Measurements from ENCODE around the gene PPP3CB.

Gene PPP3CB

GRCh38 chr10:73478636-73479035 is 17.2 kb downstream of the PPP3CB start:
- no peak for DNase-seq

DNA sequence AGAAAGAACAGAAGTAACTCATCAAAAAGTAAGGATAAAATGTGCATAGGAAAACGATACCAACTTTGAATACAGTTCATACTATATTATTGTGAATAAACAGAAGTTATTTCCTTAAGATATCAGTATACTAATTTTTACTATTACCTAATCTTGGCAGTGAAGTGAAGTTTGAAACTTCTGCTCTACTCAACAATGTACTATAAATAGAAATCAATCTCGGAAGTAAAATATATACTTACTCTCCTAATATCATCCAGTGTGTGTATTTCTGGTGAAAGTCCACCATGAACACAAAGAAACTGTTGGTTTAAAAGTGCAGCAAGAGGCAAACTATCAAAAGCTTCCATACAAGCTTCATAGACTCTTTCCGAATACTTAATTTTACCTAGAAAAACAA is 24.6 kb downstream of the PPP3CB start:
- no peak for DNase-seq

GRCh38 chr10:73469579-73469978 is 26.2 kb downstream of the PPP3CB start:
- DNase-seq, result no peak

GRCh38 chr10:73467206-73467605 is 28.6 kb downstream of the PPP3CB start:
- no peak for DNase-seq

DNA sequence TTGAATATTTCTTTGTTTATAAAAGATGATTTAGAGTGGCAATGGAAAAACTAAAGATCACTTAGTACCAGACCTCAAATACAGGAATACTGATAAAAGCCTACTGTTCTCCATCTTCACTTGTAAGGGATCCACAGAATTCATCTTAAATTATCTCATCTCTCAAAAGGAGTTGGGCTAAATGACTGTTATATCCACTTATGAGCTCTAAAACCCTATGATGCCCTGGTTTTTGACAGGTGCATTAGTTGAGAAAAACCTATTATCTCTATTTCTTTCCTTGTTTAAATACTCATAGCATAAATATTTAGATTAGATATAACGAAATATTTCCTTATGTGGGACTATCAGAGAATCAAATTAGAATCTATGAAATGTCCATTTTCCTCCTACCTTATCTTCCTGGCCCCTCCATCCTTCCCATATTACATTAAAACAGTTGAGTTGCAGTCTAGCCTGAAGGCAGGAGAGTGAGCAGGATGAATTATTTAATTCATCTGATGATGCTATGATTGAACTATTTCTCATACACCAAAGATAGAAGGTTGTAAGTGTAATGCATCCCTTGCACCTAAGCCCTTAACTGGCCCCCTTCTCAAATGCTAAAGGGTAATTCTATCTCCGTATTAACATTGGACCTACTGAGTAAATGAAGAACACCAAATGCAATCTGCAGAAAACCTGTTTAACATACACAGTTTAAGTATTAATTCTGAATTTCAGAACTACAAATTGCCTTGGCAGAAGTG is 29.7 kb downstream of the PPP3CB start:
- no peak for DNase-seq

- no peak for DNase-seq
These were observed 34.9 kb downstream of the PPP3CB start for GRCh38 chr10:73460897-73461296.

DNA sequence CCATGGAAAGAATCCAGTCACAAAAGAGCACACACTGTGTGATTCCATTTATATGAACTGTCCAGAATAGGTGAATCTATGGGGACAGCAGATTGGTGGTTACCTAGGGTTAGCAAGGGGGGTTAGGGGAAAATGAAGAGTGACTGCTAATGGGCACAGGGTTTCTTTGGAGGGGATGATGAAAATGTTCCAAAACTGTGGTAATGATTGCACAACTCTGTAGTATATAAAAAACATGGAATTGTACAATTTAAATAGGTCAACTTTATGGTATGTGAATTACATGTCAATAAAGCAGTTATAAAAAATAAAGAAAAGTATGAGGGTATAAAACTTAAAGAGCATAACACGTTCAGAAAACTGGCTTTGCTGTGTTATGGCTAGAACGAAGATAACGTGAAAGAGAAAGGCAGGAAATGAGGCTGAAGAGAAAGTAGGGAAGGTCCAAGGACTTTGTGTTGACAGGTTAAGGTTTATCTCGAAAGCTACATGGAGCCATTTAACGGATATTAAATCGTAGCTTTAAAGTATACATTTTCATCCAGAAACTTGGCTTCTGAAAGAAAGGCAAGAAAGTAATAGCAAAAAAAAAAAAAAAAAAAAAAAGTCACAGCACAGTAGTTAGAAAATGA is 36.0 kb downstream of the PPP3CB start:
- DNase-seq, result no peak

DNA sequence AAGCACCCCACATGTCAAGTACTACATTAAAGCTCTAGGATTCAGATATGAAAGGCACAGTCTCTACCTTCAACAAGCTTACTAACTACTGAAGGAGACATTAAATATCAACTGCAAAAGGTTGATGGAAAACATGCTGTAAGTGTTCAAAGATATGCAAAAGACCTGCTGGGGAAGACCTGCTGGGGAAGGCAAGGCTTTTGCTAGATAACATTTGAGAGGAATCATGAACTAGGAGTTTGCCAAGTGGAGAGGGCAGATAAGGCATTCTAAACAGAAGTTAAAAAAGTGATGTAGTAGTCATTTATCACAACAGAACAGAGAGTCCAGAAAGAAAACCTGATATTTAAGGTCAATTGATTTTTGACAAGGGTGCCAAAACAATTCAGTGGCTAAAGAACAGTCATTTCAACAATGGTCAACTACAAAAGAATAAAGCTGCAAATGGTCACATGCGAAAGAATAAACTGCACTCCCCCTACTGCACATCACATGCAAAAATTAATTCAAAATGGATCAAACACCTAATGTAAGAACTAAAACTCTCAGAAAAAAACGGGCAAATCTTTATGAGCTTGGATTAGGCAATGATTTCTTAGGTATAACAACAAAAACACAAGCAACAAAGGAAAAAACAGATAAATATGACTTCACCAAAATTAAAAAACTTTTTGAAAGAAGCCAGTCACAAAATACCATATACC is 39.5 kb downstream of the PPP3CB start:
- no peak for DNase-seq

GRCh38 chr10:73449113-73449512 is 46.7 kb downstream of the PPP3CB start:
- DNase-seq, result no peak

DNA sequence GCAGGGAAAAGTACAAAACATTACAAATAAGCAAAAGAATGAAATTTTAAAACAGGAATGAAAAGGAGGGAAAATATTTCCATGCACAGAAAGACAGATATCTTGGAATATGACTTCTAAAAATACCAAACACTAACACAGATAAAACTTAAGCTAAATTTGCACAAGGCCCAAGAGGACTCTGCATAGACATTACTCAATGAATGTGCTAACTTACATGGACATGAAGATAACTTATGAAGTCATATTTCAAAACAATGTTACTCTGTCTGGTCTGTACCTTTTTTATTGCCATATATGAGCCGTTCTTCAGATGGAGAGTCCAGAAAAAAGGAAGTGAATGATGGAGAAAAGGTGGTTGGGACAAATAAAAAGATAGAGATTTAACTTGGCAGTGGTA is 47.4 kb downstream of the PPP3CB start:
- no peak for DNase-seq

DNA sequence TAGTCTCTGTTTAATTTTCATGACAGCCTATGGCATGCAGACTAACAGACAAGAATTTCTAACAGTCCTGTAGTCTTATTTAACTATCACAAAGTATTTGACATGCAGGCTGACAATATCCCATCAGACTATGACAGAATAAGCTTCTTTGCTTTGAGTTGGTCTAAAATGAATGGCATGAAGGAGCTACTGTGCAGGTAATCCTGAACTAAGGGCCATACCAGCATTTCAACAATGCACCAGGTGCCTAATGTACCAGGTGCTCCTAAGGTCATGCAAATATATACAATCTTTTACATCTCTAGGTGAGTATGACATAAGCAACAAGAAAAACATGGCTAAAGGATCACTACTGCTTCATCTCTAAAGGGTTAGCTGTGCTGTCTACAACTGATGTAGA is 48.9 kb downstream of the PPP3CB start:
- DNase-seq, result no peak

GRCh38 chr10:73444457-73444856 is 51.4 kb downstream of the PPP3CB start:
- no peak for DNase-seq

DNA sequence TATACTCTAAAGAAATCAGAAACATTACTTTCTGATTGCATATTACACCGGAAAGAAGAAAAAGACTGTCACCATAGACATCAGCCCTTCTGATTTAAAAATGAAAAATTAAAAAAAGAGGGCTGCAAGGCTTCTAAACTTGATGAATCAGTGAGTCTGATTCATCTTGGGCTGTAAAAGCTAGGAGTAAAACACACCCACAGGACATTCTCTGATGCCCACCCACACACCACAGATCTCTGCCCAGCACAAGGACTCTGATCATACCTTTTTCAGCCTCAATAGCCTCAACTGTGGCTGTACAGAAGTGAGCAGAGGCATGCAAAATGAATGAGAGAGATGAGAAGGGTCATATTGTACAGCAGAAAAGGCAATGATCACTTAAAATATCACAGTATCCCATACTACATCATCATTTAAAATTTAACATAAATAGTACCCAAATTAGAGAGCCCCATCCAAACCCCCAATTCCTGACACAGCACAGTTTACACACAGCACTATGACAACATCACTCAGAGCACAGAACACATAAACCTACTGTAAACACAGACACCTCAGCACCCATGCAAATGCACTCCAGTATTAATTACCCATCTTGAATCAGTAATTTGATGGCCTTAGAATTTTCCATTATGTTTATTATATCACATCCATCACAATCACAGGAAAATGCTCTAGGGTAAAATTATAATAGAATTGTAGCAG is 56.1 kb downstream of the PPP3CB start:
- DNase-seq, result no peak

- no peak for DNase-seq
These were observed 56.8 kb downstream of the PPP3CB start for GRCh38 chr10:73439055-73439454.

DNA sequence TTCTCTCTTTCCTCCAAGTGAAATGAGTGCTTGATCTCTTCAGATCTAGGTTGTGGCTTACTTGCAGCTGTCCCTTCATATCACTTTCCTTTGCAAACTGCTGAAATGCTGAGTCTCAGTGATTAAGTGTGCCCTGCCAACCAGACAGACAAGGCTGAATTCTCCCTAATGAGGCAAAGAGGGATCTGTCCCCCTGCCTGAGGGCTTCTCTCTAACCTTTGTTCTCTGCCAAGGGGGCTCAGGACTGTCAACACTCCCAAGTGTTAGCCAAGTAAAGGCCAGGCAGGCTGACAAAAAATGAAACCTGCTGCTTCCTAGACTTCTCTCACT is 62.3 kb downstream of the PPP3CB start, which contains the start of gene MSS51:
Gene MSS51 (minus strand): TSS at position 24 of the 330 bp plus-strand sequence. CDS start 5,277 bp downstream, outside the sequence.
- DNase-seq, result no peak

DNA sequence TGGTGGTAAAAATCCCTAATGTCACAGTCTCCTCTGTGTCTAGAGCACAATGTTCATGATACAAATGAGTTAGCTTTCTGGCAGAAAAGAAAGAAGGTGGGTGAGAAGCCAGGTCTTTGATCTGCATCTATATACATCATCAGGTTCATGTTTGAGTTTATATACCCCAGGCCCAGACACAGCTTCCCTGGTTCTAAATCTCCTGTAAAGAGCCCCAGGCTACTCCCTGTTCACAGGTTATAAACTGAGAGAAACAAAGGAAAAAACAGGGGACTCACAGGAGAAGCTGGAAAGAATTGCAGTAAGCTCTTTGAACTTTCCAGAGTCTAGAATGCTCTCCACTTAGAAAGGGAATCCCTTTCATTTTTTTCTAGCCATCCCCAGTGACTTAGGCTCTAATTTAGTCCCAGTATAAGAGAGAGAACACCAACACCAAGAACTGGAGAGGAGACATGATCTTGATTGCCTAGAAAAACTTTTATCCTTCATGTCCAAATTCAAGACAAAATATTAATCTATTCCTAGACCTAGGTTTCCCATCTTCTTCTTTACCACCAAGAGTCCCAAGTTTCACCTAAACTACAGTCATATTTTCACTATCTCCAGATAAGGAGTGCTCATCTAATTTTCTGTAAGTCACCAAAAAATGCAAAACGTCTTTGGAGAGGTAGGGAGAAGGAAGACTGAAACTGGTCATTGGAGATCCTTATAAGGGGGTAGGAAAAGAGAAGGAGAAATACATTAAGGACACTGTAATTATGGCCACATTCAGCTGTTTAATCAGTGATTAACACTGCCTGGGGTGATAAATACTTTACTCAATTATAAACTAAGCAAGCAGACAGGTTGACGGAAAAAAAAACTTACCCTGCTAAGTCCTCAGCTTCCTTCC is 62.9 kb downstream of the PPP3CB start:
- DNase-seq, result no peak

GRCh38 chr10:73426318-73426717 is 69.5 kb downstream of the PPP3CB start:
- DNase-seq, result no peak

- DNase-seq, result no peak
These were observed 71.3 kb downstream of the PPP3CB start for GRCh38 chr10:73424478-73424877.

DNA sequence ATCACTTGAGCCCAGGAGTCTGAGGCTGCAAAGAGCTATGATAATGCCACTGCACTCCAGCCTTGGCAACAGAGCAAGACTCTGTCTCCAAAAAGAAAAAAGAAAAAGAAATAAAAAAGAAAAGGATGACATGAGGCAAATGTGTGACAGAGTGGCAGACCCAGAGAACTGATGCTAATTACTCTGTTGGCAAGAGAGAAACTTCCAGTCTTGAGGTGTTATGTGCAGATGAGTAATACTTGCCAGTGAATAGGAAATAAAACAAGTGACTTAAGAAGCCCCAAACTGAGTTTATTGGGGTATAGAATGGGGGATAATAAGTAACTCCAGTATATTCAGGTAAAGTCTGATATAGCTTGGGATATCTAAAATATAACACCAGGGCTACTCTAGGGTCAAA is 72.5 kb downstream of the PPP3CB start:
- DNase-seq, result no peak

GRCh38 chr10:73416571-73416970 is 79.3 kb downstream of the PPP3CB start:
- DNase-seq, result no peak

DNA sequence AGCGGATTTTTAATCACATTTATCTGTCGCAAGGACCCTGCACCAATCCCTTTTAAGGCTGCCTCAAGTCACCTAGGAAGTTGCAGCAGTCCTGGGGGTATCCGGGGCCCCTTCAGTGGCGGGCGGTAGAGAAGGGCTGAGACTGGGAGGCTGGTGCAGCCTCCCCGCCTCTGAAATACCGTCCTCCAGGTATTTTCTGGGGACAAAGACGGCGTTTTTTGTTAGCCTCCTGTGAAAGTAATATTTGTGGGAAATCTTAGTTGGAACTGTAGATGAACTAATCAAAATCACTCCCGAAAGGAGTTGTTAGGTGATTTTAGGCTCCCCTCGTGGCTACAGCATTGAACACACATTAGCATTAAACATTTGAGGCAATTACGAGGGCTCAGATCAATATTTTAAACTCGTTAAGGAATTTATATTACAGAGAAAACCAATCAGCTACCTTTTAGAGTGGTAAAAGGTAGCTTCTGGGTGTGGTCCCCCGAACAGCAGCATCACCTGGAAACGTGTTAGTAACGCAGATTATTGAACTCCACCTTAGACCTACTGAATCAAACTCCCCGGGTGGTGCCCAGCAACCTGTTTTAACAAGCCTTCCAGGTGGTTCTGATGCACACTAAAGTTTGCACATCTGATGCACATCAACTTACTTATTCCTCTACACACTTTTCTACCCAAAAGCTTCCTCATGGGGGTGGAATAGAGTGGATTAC is 81.4 kb downstream of the PPP3CB start:
- no peak for DNase-seq

Data from activated CD4-positive, CD25-positive, alpha-beta regulatory T cell treated with anti-CD3 and anti-CD28 coated beads, Interleukin-2, amount 50 U/mL, for 72 hours (primary cell).